ENCODE measurements around the gene PCYT2. TPM values are rescaled to one million over a fixed set of nuclear protein-coding genes. Genes with fewer than 3 reads are reported as not detected.

The PCYT2 gene
- total RNA-seq, 2 donors from 2014 or later, result 66.8 to 70.9 TPM

DNA sequence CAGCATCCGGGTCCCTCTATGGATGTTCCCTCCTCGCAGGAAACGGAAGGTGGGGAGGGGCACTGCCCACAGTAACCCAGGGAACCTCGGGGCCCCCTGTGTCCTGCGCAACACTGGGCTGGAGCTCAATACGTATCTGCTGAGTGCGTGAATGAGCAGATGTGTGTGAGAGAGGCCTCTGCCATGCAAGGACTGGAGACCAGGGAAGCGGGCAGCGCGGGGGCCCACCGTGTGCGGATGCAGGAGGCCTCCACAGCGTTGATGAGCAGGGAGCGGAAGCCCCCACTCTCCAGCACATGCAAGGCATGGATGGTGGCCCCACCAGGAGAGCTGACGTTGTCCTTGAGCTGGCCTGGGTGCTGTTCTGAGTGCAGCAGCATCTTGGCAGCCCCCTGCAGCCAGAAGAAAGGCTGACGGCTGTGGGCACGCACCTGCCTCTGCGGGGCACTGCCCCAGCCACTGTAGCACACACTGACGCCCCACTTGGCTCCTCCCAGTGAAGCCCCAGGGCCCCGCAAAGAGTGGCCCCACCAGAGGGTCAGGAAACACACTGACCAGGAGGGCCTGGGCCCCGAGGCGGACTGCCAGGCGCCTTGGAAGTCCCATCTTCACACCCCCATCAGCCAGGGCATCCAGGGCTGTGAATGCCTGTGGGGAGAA is 23.0 kb upstream of the PCYT2 start:
- Mint-ChIP-seq H3K36me3 (ENCODE audit: low read depth) (peaks cover 6% of the 10 kb centered on the region), H3K4me3 (no peak overlapping the region), H3K9me3 (no peaks in the 10 kb centered on the region), H3K27ac (no peak overlapping the region), H3K27me3 (ENCODE audit: insufficient read depth) (peaks cover 14% of the 10 kb centered on the region), H3K4me1 (no peaks in the 10 kb centered on the region)
- no peaks in the 10 kb centered on the region for H3K27me3 ChIP-seq (ENCODE audit: control insufficient read depth, insufficient read depth, low read length, poor library complexity, severe bottlenecking)
- 92 to 99% methylated on average over 18 to 23 of the region's 23 CpGs for WGBS, 2 experiments (ENCODE audit: insufficient coverage in 1 of 2, insufficient read length in 1 of 2)
- no peaks in the 10 kb centered on the region for H3K9me3 ChIP-seq (ENCODE audit: control insufficient read depth, low read length)
- peaks cover 4% of the 10 kb centered on the region for H3K36me3 ChIP-seq (ENCODE audit: control insufficient read depth, insufficient read depth, low read length)
- no peaks in the 10 kb centered on the region for H3K4me1 ChIP-seq (ENCODE audit: control insufficient read depth, insufficient read depth, low read length)
- no peak overlapping the region for H3K4me3 ChIP-seq (ENCODE audit: low read length)
- H3K27ac ChIP-seq (ENCODE audit: low read depth, low read length), result no peak overlapping the region
- H3K9ac ChIP-seq (ENCODE audit: extremely low read depth, low read length, poor library complexity, severe bottlenecking), result no peak overlapping the region
- TF ChIP-seq, protein P1, sequence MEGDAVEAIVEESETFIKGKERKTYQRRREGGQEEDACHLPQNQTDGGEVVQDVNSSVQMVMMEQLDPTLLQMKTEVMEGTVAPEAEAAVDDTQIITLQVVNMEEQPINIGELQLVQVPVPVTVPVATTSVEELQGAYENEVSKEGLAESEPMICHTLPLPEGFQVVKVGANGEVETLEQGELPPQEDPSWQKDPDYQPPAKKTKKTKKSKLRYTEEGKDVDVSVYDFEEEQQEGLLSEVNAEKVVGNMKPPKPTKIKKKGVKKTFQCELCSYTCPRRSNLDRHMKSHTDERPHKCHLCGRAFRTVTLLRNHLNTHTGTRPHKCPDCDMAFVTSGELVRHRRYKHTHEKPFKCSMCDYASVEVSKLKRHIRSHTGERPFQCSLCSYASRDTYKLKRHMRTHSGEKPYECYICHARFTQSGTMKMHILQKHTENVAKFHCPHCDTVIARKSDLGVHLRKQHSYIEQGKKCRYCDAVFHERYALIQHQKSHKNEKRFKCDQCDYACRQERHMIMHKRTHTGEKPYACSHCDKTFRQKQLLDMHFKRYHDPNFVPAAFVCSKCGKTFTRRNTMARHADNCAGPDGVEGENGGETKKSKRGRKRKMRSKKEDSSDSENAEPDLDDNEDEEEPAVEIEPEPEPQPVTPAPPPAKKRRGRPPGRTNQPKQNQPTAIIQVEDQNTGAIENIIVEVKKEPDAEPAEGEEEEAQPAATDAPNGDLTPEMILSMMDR (conservative IDR thresholded peaks at IDR 0.05), result no peak
- no peak for DNase-seq

DNA sequence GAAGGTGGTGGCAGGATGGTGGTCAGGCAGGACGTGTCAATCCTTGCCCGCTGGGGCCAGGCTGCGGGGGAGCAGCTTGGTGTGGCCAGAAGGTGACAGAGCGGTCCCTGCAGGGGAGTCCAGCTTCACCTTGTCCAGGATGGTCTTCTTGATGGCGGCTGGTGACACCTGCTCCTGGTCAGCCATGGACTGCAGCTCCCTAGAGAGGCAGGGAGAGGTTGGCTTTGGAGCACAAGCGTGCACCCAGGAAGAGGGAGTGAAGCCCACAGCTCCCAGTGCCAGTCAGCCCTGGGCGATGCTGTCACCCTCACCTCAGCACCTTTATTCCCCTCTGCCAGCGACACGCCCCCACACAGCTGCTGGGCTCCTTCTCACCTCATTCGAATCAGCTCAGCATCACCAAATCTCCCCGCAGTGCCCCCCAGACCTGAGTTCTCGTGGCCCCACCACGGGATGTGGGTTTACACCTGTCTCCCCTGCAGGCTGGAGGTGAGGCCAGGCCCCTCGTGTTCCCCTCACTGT is 22.0 kb upstream of the PCYT2 start:
- peaks cover 7% of the 10 kb centered on the region for H3K4me1 ChIP-seq (ENCODE audit: control insufficient read depth, insufficient read depth, low read length)
- H3K9ac ChIP-seq (ENCODE audit: extremely low read depth, low read length, poor library complexity, severe bottlenecking), result no peak overlapping the region
- H3K27me3 ChIP-seq (ENCODE audit: control insufficient read depth, insufficient read depth, low read length, poor library complexity, severe bottlenecking), result peaks cover 3% of the 10 kb centered on the region
- H3K4me3 ChIP-seq (ENCODE audit: low read length), result no peak overlapping the region
- no peaks in the 10 kb centered on the region for H3K4me1 Mint-ChIP-seq
- no peak overlapping the region for H3K4me3 Mint-ChIP-seq
- TF ChIP-seq, protein P1 (conservative IDR thresholded peaks at IDR 0.05), result no peak
- peaks cover 6% of the 10 kb centered on the region for H3K36me3 Mint-ChIP-seq (ENCODE audit: low read depth)
- no peaks in the 10 kb centered on the region for H3K9me3 Mint-ChIP-seq
- H3K27me3 Mint-ChIP-seq (ENCODE audit: insufficient read depth), result peaks cover 9% of the 10 kb centered on the region
- no peak overlapping the region for H3K27ac Mint-ChIP-seq
- H3K27ac ChIP-seq (ENCODE audit: low read depth, low read length), result no peak overlapping the region
- no peaks in the 10 kb centered on the region for H3K9me3 ChIP-seq (ENCODE audit: control insufficient read depth, low read length)
- DNase-seq, result no peak
- H3K36me3 ChIP-seq (ENCODE audit: control insufficient read depth, insufficient read depth, low read length), result peaks cover 4% of the 10 kb centered on the region
- 94 to 98% methylated on average over 8 to 14 of the region's 14 CpGs for WGBS, 2 experiments (ENCODE audit: insufficient coverage in 1 of 2, insufficient read length in 1 of 2)

DNA sequence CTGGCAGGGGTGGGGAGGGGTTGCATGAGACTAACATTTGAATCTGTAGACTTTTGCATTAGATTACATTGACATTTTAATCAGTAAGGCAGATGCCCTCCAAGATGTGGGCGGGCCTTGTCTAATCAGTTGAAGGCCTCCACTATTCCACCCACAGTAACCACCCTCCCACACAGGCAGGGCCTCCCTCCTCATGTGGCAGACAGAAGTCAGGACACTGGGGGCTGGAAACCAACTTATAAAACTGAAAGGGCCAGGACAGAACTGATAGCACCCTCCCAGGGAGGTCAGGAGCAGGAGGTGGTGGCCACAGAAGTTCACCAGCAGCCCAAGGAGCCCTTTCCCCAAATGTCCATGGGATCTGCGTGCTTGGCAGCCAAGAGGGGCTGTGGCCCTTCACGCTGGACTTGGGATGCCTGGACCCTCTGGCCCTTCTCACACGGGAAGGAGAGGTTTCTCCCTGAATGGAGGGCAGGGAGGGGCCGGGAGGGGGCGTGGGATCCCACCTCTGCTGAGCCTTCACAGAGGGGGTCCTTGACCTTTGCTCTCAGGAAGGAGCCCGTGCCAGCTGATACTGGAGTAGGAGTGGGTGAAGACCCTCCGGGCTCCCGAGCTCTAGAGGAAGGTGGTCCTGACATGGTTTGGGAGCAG is 21.3 kb upstream of the PCYT2 start:
- H3K27me3 ChIP-seq (ENCODE audit: control insufficient read depth, insufficient read depth, low read length, poor library complexity, severe bottlenecking), result peaks cover 4% of the 10 kb centered on the region
- TF ChIP-seq, protein P1 (conservative IDR thresholded peaks at IDR 0.05), result no peak
- H3K27ac Mint-ChIP-seq, result no peak overlapping the region
- peaks cover 4% of the 10 kb centered on the region for H3K36me3 ChIP-seq (ENCODE audit: control insufficient read depth, insufficient read depth, low read length)
- no peaks in the 10 kb centered on the region for H3K4me1 Mint-ChIP-seq
- WGBS, 2 experiments (ENCODE audit: insufficient coverage in 1 of 2, insufficient read length in 1 of 2), result 91 to 93% methylated on average over 5 to 9 of the region's 9 CpGs
- H3K36me3 Mint-ChIP-seq (ENCODE audit: low read depth), result peaks cover 6% of the 10 kb centered on the region
- H3K9me3 Mint-ChIP-seq, result no peaks in the 10 kb centered on the region
- H3K4me1 ChIP-seq (ENCODE audit: control insufficient read depth, insufficient read depth, low read length), result peaks cover 7% of the 10 kb centered on the region
- no peak overlapping the region for H3K27ac ChIP-seq (ENCODE audit: low read depth, low read length)
- no peak overlapping the region for H3K9ac ChIP-seq (ENCODE audit: extremely low read depth, low read length, poor library complexity, severe bottlenecking)
- peaks cover 6% of the 10 kb centered on the region for H3K27me3 Mint-ChIP-seq (ENCODE audit: insufficient read depth)
- no peak overlapping the region for H3K4me3 ChIP-seq (ENCODE audit: low read length)
- H3K4me3 Mint-ChIP-seq, result no peak overlapping the region
- H3K9me3 ChIP-seq (ENCODE audit: control insufficient read depth, low read length), result no peaks in the 10 kb centered on the region
- DNase-seq, result no peak
